Fibroblast of skin of scalp (primary cell): ENCODE measurements around the gene ENOSF1.
"Not testable (repeated sequence)": the region's sequence is repeated elsewhere in the genome, so short reads cannot be mapped to it uniquely, and the experiment has no call there.

Experiments
- DNase-seq: peaks from one replicate; pipeline ENCODE4 v3.0.0-alpha.2; 2013

The ENOSF1 gene

DNA sequence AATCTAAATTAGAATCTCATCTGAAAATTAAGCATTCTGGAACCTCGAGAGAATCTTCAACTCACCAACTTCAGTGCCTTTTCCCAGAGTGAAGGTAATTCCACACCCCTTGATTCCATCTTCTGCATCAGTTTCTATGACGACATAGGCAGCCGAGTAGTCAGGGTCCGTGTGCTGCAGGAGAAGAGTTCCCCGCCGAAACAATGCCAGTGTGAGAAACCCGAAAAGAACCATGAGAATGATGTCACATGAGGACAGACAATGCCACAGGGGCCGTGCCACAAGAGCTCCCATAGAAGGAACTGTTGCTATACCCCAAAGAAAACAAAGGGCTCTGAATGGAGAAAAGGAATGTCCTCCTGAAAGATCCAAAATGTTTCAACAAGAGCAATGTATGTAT, 6.0 kb downstream of the ENOSF1 start:
- no peak for DNase-seq

- peak; percentile 54 for DNase-seq
These were observed 9.0 kb downstream of the ENOSF1 start for GRCh38 chr18:703213-703967.

- DNase-seq, result no peak
These were observed 14.6 kb downstream of the ENOSF1 start for GRCh38 chr18:697800-698199.

GRCh38 chr18:697012-697411, 15.4 kb downstream of the ENOSF1 start:
- DNase-seq, result no peak

DNA sequence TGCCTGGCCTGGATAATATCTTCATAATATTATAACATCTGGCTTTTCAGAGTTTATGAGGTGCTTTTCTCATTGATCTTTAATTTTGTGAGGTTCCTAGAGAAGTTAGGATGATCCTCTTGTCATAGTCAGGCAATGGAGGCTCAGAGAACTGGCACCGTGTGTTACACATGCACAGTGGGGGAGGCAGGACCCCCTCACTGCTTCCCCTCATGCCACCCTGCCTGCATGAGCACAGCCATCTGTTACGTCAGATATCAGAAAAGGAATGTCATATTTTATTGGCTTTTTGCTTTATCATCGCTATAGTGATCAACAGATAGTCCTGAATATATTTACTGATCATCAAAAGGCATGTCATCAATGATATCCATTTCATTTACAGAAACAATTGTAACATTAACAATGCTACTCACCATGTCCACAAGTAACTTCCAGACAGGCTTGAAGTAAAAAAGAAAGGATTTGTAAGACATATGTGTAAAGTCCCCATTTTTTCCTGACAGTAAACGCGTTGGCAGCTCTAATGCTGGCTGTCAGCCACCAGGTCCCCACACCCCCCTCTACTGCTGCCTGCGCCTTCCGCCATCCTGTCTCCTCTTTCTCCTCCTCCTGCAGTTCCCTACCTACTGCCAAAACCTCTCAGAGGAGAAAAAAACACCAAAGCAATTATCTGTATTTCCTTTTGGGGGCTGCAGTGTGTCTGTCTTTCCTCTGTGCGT, 18.8 kb downstream of the ENOSF1 start:
- no peak for DNase-seq

GRCh38 chr18:692824-693223, 19.6 kb downstream of the ENOSF1 start:
- DNase-seq, result no peak

DNA sequence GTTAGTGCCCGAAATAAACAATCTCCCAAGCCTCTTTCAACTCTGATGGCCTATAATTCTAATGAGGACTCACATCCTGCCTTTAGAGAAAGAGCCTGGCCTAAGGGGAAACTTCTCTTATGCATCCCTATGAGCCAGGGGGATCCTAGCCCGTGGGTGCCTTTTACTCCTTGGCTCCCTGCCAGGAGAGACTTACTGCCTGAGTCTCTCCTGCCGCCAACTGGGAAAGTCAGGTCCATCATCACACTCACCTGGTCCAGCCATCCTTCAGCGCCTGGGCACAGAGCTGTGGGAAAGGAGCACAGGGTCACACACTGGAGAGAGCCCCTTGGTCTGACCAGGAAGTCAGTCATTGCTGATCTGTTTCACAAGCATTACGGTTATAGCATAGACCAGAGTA, 24.1 kb downstream of the ENOSF1 start:
- DNase-seq, result no peak

- no peak for DNase-seq
These were observed 25.9 kb downstream of the ENOSF1 start for GRCh38 chr18:686339-687111.

GRCh38 chr18:685438-685837, 27.0 kb downstream of the ENOSF1 start:
- DNase-seq, result no peak

- no peak for DNase-seq
These were observed 28.9 kb downstream of the ENOSF1 start for GRCh38 chr18:683531-683930.

DNA sequence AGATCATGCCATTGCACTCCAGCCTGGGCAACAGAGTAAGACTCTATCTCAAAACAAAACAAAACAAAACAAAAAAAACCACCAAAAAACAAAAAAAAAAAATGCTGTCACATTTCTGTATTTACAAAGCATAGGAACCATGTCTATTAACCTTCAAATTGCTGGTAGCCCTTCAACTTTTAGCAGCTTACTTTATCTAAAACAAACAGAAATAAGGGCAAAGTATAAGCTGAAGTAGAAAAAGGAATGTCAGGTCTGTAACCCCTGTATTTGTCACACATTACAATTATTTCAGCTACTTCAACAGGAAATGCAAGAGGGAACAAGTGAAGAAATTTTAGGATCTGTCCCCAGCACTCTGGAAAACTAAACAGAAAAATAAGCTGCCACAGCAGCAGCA, 29.6 kb downstream of the ENOSF1 start:
- no peak for DNase-seq

GRCh38 chr18:682416-682815, 30.0 kb downstream of the ENOSF1 start:
- not testable (repeated sequence) for DNase-seq

DNA sequence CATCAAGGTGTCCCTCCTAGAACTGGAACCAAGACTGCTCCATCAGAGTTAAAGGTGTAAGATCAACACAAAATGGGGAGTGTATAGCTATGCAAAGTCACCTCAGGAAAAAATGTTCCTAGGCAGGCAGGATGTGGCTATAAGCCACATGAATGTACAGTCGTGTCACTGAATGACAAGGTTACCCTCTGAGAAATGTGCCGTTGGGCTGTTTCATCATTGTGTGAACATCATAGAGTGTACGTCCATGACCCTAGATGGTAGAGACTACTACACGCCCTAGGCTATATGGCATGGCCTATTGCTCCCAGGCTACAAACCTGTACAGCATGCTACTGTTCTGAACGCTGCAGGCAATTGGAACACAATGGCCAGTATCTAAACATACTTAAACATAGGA, 30.4 kb downstream of the ENOSF1 start:
- DNase-seq, result no peak

DNA sequence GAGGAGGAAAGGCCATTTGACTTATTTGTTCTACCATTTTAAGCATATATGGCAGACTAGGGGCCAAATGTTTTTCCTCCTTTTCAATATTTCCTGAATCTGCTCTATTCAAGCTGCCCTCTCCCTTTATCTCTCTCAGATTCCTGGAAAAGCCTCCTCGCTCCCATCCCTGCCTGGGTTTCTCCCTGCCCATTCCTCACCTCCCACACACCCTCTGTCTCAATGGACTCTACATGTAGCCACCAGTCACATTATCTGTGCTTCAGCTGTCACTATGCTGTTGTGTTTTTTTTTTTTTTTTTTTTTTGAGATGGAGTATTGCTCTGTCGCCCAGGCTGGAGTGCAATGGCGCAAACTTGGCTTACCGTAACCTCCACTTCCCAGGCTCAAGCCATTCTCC, 32.0 kb downstream of the ENOSF1 start:
- DNase-seq, result no peak

DNA sequence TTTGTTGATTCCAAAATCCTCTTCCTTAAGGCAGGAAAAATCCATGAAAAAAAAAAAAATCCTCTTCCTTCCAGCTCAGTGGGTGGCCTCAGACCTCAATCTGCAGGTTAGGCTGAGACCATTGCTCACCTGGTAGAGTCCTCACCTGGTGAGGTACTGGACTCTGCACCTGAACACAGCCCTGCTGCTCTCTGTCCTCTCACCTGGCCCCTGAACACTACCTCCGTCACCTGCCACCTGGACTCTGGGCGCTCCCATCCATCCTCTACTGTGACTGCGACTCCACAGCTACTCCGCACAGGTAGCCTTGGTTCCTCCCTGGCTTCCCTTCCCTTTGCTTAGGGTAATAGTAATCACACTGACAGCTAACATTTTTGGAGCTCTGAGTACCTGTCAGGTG, 32.9 kb downstream of the ENOSF1 start:
- no peak for DNase-seq

- no peak for DNase-seq
These were observed 33.8 kb downstream of the ENOSF1 start for GRCh38 chr18:678482-679182.

DNA sequence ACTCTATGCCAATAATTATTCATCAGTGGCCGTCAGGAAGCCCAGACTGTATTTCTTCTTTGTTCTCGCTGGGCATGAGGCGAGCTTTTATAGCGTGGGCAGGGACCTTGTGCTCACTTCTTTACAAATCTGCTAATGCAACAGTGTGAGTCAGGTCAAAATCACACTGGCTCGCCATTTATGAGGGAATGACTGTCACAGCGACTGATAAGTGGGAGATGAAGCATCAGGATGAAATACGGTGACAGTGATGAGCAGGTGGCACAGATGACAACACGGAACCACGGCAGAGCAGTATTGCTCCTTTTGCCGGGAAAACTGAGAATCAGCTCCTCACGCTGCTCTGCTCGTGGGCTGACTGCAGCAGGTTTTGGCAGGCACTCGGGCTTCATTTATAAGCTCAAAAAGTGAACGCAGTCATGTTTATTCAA, 34.5 kb downstream of the ENOSF1 start:
- DNase-seq, result no peak

DNA sequence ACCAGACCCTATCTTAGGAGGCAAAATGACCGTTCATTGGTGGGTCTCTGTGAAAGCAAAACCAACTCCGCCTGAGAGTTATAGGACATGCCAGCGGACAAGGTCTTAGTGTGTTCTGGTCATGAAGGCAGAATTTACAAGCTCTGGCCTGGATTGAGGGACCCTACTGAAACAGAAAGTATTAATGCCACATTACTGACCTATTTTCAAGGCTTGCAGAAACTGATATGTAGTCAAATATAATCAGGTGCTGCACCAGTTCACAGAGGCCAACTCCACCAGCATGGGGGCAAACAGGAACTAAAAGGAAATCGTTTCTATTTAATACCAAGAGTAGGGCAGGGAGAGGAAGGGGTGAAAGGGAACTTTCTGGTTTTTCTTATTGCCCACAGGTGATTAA, 35.3 kb downstream of the ENOSF1 start:
- DNase-seq, result no peak

DNA sequence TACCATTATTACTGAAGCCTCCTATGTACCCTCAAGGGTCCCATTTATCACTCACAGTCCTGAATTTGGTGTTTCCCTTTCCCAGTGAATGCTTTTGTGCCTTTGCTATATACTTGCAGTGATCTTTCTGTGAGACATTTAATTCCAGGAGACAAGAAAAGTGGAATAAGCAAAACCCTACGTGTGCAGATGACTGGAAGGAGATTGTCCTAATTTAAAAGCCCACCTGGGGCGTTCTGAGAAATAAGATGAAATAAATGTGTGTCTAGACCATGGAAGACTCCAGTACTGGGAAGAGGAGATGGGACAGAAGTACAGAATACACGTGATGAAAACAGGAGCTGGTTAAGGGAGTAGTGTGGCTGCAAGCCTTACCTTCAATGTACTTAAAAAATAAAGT, 35.7 kb downstream of the ENOSF1 start:
- no peak for DNase-seq

DNA sequence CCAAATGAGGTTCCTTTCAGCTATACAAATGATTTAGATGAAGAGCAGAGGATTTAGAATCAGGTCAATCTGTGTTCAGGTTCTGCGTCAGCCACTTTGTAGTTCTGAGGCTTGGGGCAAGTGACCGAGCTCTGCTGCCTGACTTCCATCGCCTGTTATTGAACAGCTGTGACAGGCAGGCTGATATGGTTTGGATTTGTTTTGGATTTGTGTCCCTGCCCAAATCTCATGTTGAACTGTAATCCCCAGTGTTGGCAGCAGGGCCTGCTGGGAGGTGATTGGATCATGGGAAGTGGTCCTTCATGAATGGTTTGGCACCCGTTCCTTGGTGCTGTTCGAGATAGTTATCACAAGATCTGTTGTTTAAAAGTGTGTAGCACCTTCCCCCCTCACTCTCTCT, 36.4 kb downstream of the ENOSF1 start:
- no peak for DNase-seq

DNA sequence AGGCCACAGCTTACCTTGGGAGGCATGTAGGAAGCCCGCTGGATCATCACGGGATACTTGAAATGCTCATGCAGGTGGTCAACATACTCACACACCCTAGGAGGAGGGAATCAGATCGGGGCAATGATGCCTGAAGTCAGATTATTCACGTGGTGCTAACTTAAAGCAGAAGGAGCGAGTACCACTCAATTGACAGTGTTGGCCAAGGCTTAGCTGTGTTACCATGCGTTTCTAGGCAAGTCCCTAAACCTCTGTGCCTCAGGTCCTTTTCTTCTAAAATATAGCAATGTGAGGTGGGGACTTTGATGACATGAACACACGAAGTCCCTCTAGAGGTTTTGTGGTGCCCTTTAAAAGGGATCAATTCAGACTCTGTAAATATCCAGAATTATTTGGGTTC, 37.1 kb downstream of the ENOSF1 start:
- DNase-seq, result no peak

DNA sequence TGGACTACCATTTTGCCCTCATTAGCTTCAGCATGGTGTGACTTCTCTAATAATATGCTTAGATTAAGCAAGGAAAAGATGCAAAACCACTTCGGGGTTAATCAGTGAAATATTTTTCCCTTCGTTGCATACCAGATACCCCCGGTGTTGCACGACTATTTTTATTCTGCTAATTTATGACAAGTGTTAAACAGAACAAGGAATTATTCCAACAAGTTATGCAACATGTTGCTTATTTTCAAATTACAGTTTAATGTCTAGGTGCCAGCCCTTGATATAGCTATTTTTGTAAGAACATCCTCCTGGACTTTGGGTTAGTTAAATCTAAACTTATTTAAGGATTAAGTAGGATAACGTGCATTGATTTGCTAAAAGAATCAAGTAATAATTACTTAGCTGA, 38.7 kb downstream of the ENOSF1 start:
- no peak for DNase-seq

GRCh38 chr18:673317-673716, 39.1 kb downstream of the ENOSF1 start:
- DNase-seq, result no peak
